ENCODE data around the gene INF2.
A peak's percentile ranks its signal among the peaks of the same experiment; 100 is the strongest.

INF2 gene

GRCh38 chr14:104680806-104681688 is 8.4 kb upstream of the INF2 start:
- FAIRE-seq = peak; percentile 94
- TF ChIP-seq SPI1 (IDR thresholded peaks at IDR 0.05; ENCODE audit: low read depth, low read length) (peak; percentile 51), POLR2AphosphoS5 (IDR thresholded peaks at IDR 0.05; ENCODE audit: low read depth, low read length) (no peak)
- DNase-seq (ENCODE audit: insufficient read length, low spot score) = no peak

DNA sequence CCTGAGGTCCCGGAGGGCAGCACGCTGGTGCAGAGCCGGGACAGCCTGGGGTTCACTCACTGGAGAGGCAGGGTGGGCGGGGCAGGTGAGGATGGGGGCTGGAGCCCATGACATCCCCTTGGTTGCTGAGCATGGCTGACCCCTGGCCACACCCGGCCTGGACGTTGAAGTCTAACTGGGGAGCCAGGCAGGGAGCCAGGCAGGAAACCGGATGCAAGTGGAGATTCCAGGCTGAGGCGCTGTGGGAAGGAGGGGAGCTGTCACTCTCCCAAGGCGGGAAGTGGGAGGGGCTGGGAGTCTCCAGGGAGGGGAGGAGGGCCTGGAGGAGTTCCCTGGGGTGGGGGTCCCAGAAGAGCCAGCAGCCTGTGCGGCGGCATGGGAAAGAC is 7.7 kb upstream of the INF2 start:
- TF ChIP-seq PAX5 (IDR thresholded peaks at IDR 0.05; ENCODE audit: insufficient read depth, low read length, severe bottlenecking) = no peak
- FAIRE-seq (no peak), DNase-seq (ENCODE audit: insufficient read length, low spot score) (no peak)

- DNase-seq (ENCODE audit: insufficient read length, low spot score) (no peak), FAIRE-seq (no peak)
- TF ChIP-seq POU2F2 (IDR thresholded peaks at IDR 0.05; ENCODE audit: low read depth, low read length) = no peak
Observed at GRCh38 chr14:104682107-104682593, 7.3 kb upstream of the INF2 start.

DNA sequence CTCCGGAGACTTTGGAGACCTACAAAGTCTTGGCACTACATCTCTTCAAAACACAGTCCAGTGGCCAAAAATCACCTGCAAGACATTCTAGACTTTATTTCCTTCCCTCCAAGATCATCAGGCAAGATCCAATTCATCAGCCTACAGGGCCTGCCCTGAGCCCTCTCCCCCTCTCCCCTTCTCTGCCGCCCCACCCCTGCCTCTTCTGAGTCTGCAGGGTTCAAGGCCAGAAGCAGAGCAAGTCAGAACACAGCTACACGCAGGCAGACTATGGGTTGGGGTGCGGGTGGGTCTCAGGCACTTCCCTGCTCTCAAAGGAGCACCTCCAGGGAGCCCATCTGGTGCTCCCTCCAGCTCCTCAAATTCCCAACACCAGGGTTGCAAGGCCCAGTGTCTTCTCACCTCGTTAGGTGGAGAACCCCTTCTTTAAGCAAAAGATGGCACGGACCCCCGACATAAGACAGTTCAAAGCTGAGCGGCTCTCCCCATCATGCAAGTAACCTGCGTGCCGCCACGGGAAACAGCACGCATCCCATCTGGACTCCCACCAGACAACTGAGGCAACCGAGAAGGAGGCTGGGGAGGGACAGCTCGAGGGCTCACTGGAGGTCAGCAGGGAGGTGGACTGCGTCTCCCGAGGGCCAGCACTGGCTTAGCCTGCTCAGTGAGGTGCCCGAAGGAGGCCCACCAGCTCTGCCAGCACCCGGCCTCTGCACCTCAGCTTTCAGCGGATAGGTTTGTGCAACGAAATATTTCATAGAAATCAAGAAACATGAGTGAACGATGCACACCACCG is 5.6 kb upstream of the INF2 start:
- DNase-seq (ENCODE audit: insufficient read length, low spot score) (no peak), FAIRE-seq (no peak)
- no peak for TF ChIP-seq POLR2AphosphoS5 (IDR thresholded peaks at IDR 0.05; ENCODE audit: low read depth, low read length)
- no peak for TF ChIP-seq TAF1 (IDR thresholded peaks at IDR 0.05; ENCODE audit: low read depth, low read length)
- no peak for TF ChIP-seq POU2F2 (IDR thresholded peaks at IDR 0.05; ENCODE audit: low read depth, low read length)
- no peak for TF ChIP-seq PAX5 (IDR thresholded peaks at IDR 0.05; ENCODE audit: insufficient read depth, low read length, severe bottlenecking)
- TF ChIP-seq SPI1 (IDR thresholded peaks at IDR 0.05; ENCODE audit: low read depth, low read length) = no peak
- no peak for TF ChIP-seq POLR2A (IDR thresholded peaks at IDR 0.05; ENCODE audit: low read depth, low read length)

GRCh38 chr14:104684449-104684821 is 5.0 kb upstream of the INF2 start:
- FAIRE-seq = no peak
- TF ChIP-seq PAX5 (IDR thresholded peaks at IDR 0.05; ENCODE audit: insufficient read depth, low read length, severe bottlenecking) (no peak), SPI1 (IDR thresholded peaks at IDR 0.05; ENCODE audit: low read depth, low read length) (no peak), POU2F2 (IDR thresholded peaks at IDR 0.05; ENCODE audit: low read depth, low read length) (no peak), TAF1 (IDR thresholded peaks at IDR 0.05; ENCODE audit: low read depth, low read length) (no peak), POLR2A (IDR thresholded peaks at IDR 0.05; ENCODE audit: low read depth, low read length) (no peak), POLR2AphosphoS5 (IDR thresholded peaks at IDR 0.05; ENCODE audit: low read depth, low read length) (no peak)
- DNase-seq (ENCODE audit: insufficient read length, low spot score) = no peak

DNA sequence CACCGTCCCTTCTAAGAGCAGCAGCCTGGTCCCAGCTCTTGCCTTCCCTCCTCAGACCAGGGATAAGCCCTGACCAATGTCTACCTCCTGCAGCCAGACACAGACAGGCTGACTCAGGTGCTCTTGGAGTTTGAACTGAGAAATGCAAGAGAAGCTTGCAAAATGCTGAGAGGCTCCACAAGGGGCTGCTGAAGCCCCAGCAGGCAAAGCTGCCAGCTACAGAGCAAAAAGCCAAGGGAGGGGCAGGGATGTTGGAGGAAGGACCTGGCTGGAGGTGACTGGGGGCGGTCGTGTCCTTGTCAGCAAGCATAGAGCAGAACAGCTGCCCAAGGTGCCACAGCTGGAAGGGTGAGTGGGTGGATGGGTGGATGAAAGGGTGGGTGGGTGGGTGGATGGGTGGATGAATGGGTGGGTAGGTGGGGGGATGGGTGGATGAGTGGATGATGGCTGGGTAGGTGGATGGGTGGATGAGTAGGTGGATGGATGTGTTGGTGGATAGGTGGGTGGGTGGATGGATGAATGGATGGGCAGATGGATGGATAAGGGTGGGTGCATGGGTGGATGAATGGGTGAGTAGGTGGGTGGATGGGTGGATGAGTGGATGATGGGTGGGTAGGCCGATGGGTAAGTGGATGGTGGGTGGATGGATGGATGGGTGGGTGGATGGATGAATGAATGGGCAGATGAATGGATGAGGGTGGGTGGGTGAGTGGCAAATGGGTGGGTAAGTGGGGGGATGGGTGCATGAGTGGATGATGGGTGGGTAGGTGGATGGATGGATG is 4.0 kb upstream of the INF2 start:
- TF ChIP-seq POLR2A (IDR thresholded peaks at IDR 0.05; ENCODE audit: low read depth, low read length) = no peak
- no peak for TF ChIP-seq TAF1 (IDR thresholded peaks at IDR 0.05; ENCODE audit: low read depth, low read length)
- no peak for TF ChIP-seq POLR2AphosphoS5 (IDR thresholded peaks at IDR 0.05; ENCODE audit: low read depth, low read length)
- DNase-seq (ENCODE audit: insufficient read length, low spot score) = no peak
- FAIRE-seq = peak; percentile 43

DNA sequence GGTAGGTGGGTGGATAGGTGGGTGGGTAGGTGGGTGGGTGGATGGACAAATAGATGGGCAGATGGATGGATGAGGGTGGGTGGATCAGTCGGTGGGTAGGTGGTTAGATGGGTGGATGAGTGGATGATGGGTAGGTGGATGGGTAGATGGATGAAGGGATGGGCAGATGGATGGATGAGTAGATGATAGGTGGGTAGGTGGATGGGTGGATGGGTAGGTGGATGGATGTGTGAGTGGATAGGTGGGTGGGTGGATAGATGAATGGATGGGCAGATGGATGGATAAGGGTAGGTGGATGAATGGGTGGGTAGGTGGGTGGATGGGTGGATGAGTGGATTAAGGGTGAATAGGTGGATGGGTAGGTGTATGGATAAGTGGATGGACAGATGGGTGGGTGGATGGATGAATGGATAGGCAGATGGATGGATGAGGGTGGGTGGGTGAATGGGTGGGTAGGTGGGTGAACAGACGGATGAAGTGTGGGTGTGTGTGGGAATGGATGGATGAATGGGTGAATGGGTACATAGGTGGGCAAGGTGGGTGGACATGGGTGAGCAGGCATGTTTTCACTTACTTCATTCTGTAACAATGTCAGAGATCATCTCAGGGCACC is 3.3 kb upstream of the INF2 start:
- FAIRE-seq (peak; percentile 9), DNase-seq (ENCODE audit: insufficient read length, low spot score) (no peak)
- TF ChIP-seq POU2F2 (IDR thresholded peaks at IDR 0.05; ENCODE audit: low read depth, low read length) = no peak
- TF ChIP-seq POLR2A (IDR thresholded peaks at IDR 0.05; ENCODE audit: low read depth, low read length) = no peak
- TF ChIP-seq POLR2AphosphoS5 (IDR thresholded peaks at IDR 0.05; ENCODE audit: low read depth, low read length) = no peak
- TF ChIP-seq TAF1 (IDR thresholded peaks at IDR 0.05; ENCODE audit: low read depth, low read length) = no peak
- TF ChIP-seq SPI1 (IDR thresholded peaks at IDR 0.05; ENCODE audit: low read depth, low read length) = no peak
- TF ChIP-seq PAX5 (IDR thresholded peaks at IDR 0.05; ENCODE audit: insufficient read depth, low read length, severe bottlenecking) = no peak

DNA sequence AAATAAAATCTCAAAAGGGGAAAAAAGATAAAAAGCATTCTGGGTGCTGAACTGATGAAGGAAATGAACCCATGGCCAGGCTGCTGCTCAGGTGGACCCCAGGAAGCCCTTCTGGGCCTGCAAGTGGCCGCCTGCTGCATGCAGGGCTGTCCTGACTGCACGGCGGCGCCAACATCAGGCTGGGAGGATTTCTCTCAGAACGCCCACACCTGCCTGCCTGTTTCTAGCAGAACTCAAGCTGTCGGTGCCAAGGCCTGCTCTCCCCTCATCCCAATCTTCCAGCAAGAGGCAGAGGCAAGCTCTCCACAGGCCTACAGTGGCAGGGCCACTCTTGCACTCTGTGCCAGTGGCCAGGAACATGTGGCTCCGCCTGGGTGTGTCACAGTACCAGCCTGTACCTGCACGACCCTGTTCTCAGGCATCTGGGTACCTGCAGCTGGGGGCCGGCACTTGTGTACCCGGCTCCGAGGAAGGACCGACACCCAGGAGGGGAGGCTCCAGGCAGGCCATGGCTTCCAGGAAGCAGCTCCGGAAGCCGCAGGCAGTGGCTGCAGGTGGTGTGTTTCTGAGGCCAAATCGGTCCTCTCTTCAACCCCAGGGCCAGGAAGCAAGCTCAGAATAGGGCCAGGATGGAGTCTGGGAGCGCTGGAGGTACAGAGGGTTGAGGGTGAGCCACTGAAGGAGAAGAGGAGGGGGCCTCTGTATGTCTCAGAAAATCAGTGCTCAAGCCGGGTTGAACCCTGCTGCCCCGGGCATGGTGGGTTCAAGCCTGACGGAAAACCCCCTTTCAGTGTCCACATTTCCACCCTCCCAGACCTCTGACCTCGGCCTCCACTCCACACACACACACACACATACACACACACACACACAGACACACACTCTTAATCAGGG is 2.5 kb upstream of the INF2 start:
- FAIRE-seq (no peak), DNase-seq (ENCODE audit: insufficient read length, low spot score) (no peak)
- no peak for TF ChIP-seq SPI1 (IDR thresholded peaks at IDR 0.05; ENCODE audit: low read depth, low read length)
- TF ChIP-seq POLR2AphosphoS5 (IDR thresholded peaks at IDR 0.05; ENCODE audit: low read depth, low read length) = no peak
- TF ChIP-seq POU2F2 (IDR thresholded peaks at IDR 0.05; ENCODE audit: low read depth, low read length) = no peak
- TF ChIP-seq POLR2A (IDR thresholded peaks at IDR 0.05; ENCODE audit: low read depth, low read length) = no peak
- TF ChIP-seq PAX5 (IDR thresholded peaks at IDR 0.05; ENCODE audit: insufficient read depth, low read length, severe bottlenecking) = no peak
- TF ChIP-seq TAF1 (IDR thresholded peaks at IDR 0.05; ENCODE audit: low read depth, low read length) = no peak
